Activated CD8-positive, alpha-beta memory T cell treated with anti-CD3 and anti-CD28 coated beads, Interleukin-2, amount 10 ng/mL, durations not matched to agents 7 days and 5 days (primary cell): ENCODE measurements around the gene BCAS1. TPM values are rescaled to one million over a fixed set of nuclear protein-coding genes. Genes with fewer than 3 reads are reported as not detected.
A peak's percentile ranks its signal among the peaks of the same experiment; 100 is the strongest.

Experiments used
- ATAC-seq: fragments of 150-1000 bp; cut with Tn5 transposase; one replicate; pipeline ENCODE4 v1.10.0; 2021; ENCODE audit warnings: moderate library complexity
- CTCF ChIA-PET: fragments of 350-600 bp; sonication (Branson Sonifier 250); formaldehyde crosslinking; loops from one replicate; lab custom pipeline; 2021; ENCODE audit warnings: antibody characterized with exemption; lab: Charles Lee
- DNase-seq: peaks from one replicate; pipeline ENCODE4 v3.0.0-alpha.2; 2020
- H3K27ac Mint-ChIP-seq: one replicate; pipeline ENCODE4 v1.8.0; 2021; ENCODE audit warnings: mild to moderate bottlenecking, mixed read lengths
- H3K27me3 Mint-ChIP-seq: one replicate; pipeline ENCODE4 v1.8.0; 2021; ENCODE audit warnings: mixed read lengths
- H3K36me3 Mint-ChIP-seq: one replicate; pipeline ENCODE4 v1.8.0; 2021; ENCODE audit warnings: mild to moderate bottlenecking, mixed read lengths
- H3K4me1 Mint-ChIP-seq: one replicate; pipeline ENCODE4 v1.8.0; 2021; ENCODE audit warnings: mixed read lengths
- H3K4me3 Mint-ChIP-seq: one replicate; pipeline ENCODE4 v1.8.0; 2021; ENCODE audit warnings: mild to moderate bottlenecking, moderate library complexity, mixed read lengths
- H3K9me3 Mint-ChIP-seq: one replicate; pipeline ENCODE4 v1.8.0; 2022; ENCODE audit warnings: low read depth, mixed read lengths
- total RNA-seq, 2 experiments: library from RNA; stranded (reverse); gene quantifications; one replicate each; pipeline ENCODE4 v1.2.3, GENCODE V29; 2021

Gene BCAS1
- total RNA-seq, 2 experiments from 2014 or later = 0.14 TPM; not detected in 1

GRCh38 chr20:54067606-54068174 is 2.7 kb downstream of the BCAS1 start:
- H3K27ac Mint-ChIP-seq = peak overlapping the region; percentile 34
- no peaks in the 10 kb centered on the region for H3K9me3 Mint-ChIP-seq
- DNase-seq = peak; percentile 50
- H3K4me1 Mint-ChIP-seq = peaks cover 44% of the 10 kb centered on the region
- no peaks in the 10 kb centered on the region for H3K27me3 Mint-ChIP-seq
- no peaks in the 10 kb centered on the region for H3K36me3 Mint-ChIP-seq
- peak; percentile 35 for ATAC-seq
- no peak overlapping the region for H3K4me3 Mint-ChIP-seq
- CTCF ChIA-PET = interaction anchor here (0.7 to 1.8 kb wide), 2 partner anchors 11 to 29 kb away, joined by 4 read pairs; no protein-coding TSS in a partner anchor

GRCh38 chr20:54065601-54066038 is 4.8 kb downstream of the BCAS1 start:
- Mint-ChIP-seq H3K27ac (no peak overlapping the region), H3K4me3 (no peak overlapping the region), H3K36me3 (no peaks in the 10 kb centered on the region), H3K27me3 (no peaks in the 10 kb centered on the region), H3K4me1 (peaks cover 46% of the 10 kb centered on the region), H3K9me3 (no peaks in the 10 kb centered on the region)
- CTCF ChIA-PET = interaction anchor here (1.1 kb wide), 1 partner anchor 39 kb away, joined by 4 read pairs; no protein-coding TSS in a partner anchor
- ATAC-seq (no peak), DNase-seq (no peak)

GRCh38 chr20:54064939-54065338 is 5.5 kb downstream of the BCAS1 start:
- Mint-ChIP-seq H3K27me3 (no peaks in the 10 kb centered on the region), H3K36me3 (no peaks in the 10 kb centered on the region), H3K4me1 (peaks cover 46% of the 10 kb centered on the region), H3K4me3 (no peak overlapping the region), H3K27ac (no peak overlapping the region), H3K9me3 (no peaks in the 10 kb centered on the region)
- DNase-seq (no peak), ATAC-seq (no peak)
- CTCF ChIA-PET = interaction anchor here (0.6 to 3.2 kb wide), 4 partner anchors 39 to 149 kb away, joined by 3 to 12 read pairs (median 4); no protein-coding TSS in a partner anchor

GRCh38 chr20:54063992-54064676 is 6.3 kb downstream of the BCAS1 start:
- Mint-ChIP-seq H3K4me3 (peak overlapping the region; percentile 15), H3K9me3 (no peaks in the 10 kb centered on the region), H3K4me1 (peaks cover 46% of the 10 kb centered on the region), H3K27me3 (no peaks in the 10 kb centered on the region), H3K27ac (peak overlapping the region; percentile 85), H3K36me3 (no peaks in the 10 kb centered on the region)
- DNase-seq (peak; percentile 56), ATAC-seq (peak; percentile 43)
- CTCF ChIA-PET = interaction anchor here (0.6 to 3.6 kb wide), 18 partner anchors 10 to 403 kb away, joined by 3 to 16 read pairs (median 4); partner anchors contain the start of gene PFDN4

GRCh38 chr20:54063580-54063979 is 6.8 kb downstream of the BCAS1 start:
- Mint-ChIP-seq H3K36me3 (no peaks in the 10 kb centered on the region), H3K4me3 (peak overlapping the region; percentile 15), H3K4me1 (peaks cover 46% of the 10 kb centered on the region), H3K27ac (peak overlapping the region; percentile 85), H3K27me3 (no peaks in the 10 kb centered on the region), H3K9me3 (no peaks in the 10 kb centered on the region)
- CTCF ChIA-PET = interaction anchor here (0.6 to 3.6 kb wide), 21 partner anchors 9 to 402 kb away, joined by 3 to 16 read pairs (median 3); partner anchors contain the start of gene PFDN4
- DNase-seq = no peak
- no peak for ATAC-seq

GRCh38 chr20:54062812-54063280 is 7.5 kb downstream of the BCAS1 start:
- H3K4me3 Mint-ChIP-seq = no peak overlapping the region
- CTCF ChIA-PET = interaction anchor here (0.6 to 3.6 kb wide), 17 partner anchors 9 to 515 kb away, joined by 3 to 16 read pairs (median 5); no protein-coding TSS in a partner anchor
- no peaks in the 10 kb centered on the region for H3K36me3 Mint-ChIP-seq
- no peaks in the 10 kb centered on the region for H3K9me3 Mint-ChIP-seq
- no peak overlapping the region for H3K27ac Mint-ChIP-seq
- peak; percentile 59 for ATAC-seq
- no peak for DNase-seq
- peaks cover 42% of the 10 kb centered on the region for H3K4me1 Mint-ChIP-seq
- no peaks in the 10 kb centered on the region for H3K27me3 Mint-ChIP-seq

GRCh38 chr20:54061101-54061881 is 9.1 kb downstream of the BCAS1 start:
- Mint-ChIP-seq H3K9me3 (no peaks in the 10 kb centered on the region), H3K36me3 (no peaks in the 10 kb centered on the region), H3K4me3 (no peak overlapping the region), H3K27ac (no peak overlapping the region), H3K27me3 (no peaks in the 10 kb centered on the region), H3K4me1 (peaks cover 30% of the 10 kb centered on the region)
- CTCF ChIA-PET = interaction anchor here (0.6 to 3.6 kb wide), 14 partner anchors 10 to 514 kb away, joined by 3 to 16 read pairs (median 6); no protein-coding TSS in a partner anchor
- no peak for DNase-seq
- no peak for ATAC-seq

- Mint-ChIP-seq H3K4me1 (peaks cover 23% of the 10 kb centered on the region), H3K27ac (no peak overlapping the region), H3K36me3 (no peaks in the 10 kb centered on the region), H3K27me3 (peaks cover 2% of the 10 kb centered on the region), H3K4me3 (no peak overlapping the region), H3K9me3 (no peaks in the 10 kb centered on the region)
- DNase-seq (no peak), ATAC-seq (no peak)
- CTCF ChIA-PET = interaction anchor here (0.6 to 2.3 kb wide), 5 partner anchors 8 to 1747 kb away, joined by 3 to 6 read pairs (median 3); no protein-coding TSS in a partner anchor
Measured at GRCh38 chr20:54059691-54060364, 10.6 kb downstream of the BCAS1 start.

GRCh38 chr20:54058420-54059139 is 11.8 kb downstream of the BCAS1 start:
- Mint-ChIP-seq H3K36me3 (no peaks in the 10 kb centered on the region), H3K4me3 (no peak overlapping the region), H3K9me3 (no peaks in the 10 kb centered on the region), H3K27ac (no peak overlapping the region), H3K27me3 (peaks cover 2% of the 10 kb centered on the region), H3K4me1 (peaks cover 11% of the 10 kb centered on the region)
- DNase-seq (no peak), ATAC-seq (no peak)
- CTCF ChIA-PET = interaction anchor here (0.7 kb wide), 1 partner anchor 384 kb away, joined by 4 read pairs; no protein-coding TSS in a partner anchor

GRCh38 chr20:54056762-54057639 is 13.4 kb downstream of the BCAS1 start:
- no peaks in the 10 kb centered on the region for H3K36me3 Mint-ChIP-seq
- H3K27me3 Mint-ChIP-seq = peaks cover 2% of the 10 kb centered on the region
- no peaks in the 10 kb centered on the region for H3K4me1 Mint-ChIP-seq
- no peak for DNase-seq
- H3K27ac Mint-ChIP-seq = no peak overlapping the region
- no peak for ATAC-seq
- H3K4me3 Mint-ChIP-seq = no peak overlapping the region
- no peaks in the 10 kb centered on the region for H3K9me3 Mint-ChIP-seq
- CTCF ChIA-PET = interaction anchor here (1.1 to 1.5 kb wide), 2 partner anchors 12 to 118 kb away, joined by 3 to 5 read pairs; no protein-coding TSS in a partner anchor

GRCh38 chr20:54054516-54054915 is 15.9 kb downstream of the BCAS1 start:
- Mint-ChIP-seq H3K9me3 (no peaks in the 10 kb centered on the region), H3K4me3 (no peak overlapping the region), H3K4me1 (no peaks in the 10 kb centered on the region), H3K27me3 (peaks cover 2% of the 10 kb centered on the region), H3K36me3 (no peaks in the 10 kb centered on the region), H3K27ac (no peak overlapping the region)
- CTCF ChIA-PET = interaction anchor here (1.4 kb wide), 1 partner anchor 9 kb away, joined by 3 read pairs; no protein-coding TSS in a partner anchor
- ATAC-seq = no peak
- no peak for DNase-seq
